ENCODE data around the gene SLC23A2.

Gene SLC23A2

GRCh38 chr20:4972506-4973251, 28.6 kb downstream of the SLC23A2 start (continued):
- TF ChIP-seq, protein P1, sequence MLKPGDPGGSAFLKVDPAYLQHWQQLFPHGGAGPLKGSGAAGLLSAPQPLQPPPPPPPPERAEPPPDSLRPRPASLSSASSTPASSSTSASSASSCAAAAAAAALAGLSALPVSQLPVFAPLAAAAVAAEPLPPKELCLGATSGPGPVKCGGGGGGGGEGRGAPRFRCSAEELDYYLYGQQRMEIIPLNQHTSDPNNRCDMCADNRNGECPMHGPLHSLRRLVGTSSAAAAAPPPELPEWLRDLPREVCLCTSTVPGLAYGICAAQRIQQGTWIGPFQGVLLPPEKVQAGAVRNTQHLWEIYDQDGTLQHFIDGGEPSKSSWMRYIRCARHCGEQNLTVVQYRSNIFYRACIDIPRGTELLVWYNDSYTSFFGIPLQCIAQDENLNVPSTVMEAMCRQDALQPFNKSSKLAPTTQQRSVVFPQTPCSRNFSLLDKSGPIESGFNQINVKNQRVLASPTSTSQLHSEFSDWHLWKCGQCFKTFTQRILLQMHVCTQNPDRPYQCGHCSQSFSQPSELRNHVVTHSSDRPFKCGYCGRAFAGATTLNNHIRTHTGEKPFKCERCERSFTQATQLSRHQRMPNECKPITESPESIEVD (tag by site-specific recombination; IDR thresholded peaks at IDR 0.05): peak; percentile 93
- TF ChIP-seq SCRT1 (tag by site-specific recombination; IDR thresholded peaks at IDR 0.05; ENCODE audit: borderline replicate concordance) (no peak), GLI2 (tag by site-specific recombination; IDR thresholded peaks at IDR 0.05; ENCODE audit: borderline replicate concordance, low read depth) (peak; percentile 27; the same call in 1 of the 2 replicates), GLI4 (tag by site-specific recombination; IDR thresholded peaks at IDR 0.05) (no peak), PATZ1 (tag by site-specific recombination; IDR thresholded peaks at IDR 0.05) (no peak), OSR2 (tag by site-specific recombination; IDR thresholded peaks at IDR 0.05) (peak; percentile 79), ZFHX2 (tag by site-specific recombination; conservative IDR thresholded peaks at IDR 0.05) (no peak), REPIN1 (tag by site-specific recombination; IDR thresholded peaks at IDR 0.05; ENCODE audit: low read depth) (no peak), GLIS2 (tag by site-specific recombination; IDR thresholded peaks at IDR 0.05) (no peak), ZNF473 (tag by site-specific recombination; IDR thresholded peaks at IDR 0.05) (no peak), ZNF560 (tag by site-specific recombination; IDR thresholded peaks at IDR 0.05; ENCODE audit: borderline replicate concordance) (no peak), ZNF792 (tag by site-specific recombination; IDR thresholded peaks at IDR 0.05) (no peak), SCRT2 (tag by site-specific recombination; IDR thresholded peaks at IDR 0.05) (no peak), EGR2 (tag by site-specific recombination; IDR thresholded peaks at IDR 0.05; ENCODE audit: low read depth) (no peak)
- TF ChIP-seq, protein P2, sequence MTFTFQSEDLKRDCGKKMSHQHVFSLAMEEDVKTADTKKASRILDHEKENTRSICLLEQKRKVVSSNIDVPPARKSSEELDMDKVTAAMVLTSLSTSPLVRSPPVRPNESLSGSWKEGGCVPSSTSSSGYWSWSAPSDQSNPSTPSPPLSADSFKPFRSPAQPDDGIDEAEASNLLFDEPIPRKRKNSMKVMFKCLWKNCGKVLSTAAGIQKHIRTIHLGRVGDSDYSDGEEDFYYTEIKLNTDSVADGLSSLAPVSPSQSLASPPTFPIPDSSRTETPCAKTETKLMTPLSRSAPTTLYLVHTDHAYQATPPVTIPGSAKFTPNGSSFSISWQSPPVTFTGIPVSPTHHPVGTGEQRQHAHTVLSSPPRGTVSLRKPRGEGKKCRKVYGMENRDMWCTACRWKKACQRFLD (tag by site-specific recombination; IDR thresholded peaks at IDR 0.05): no peak

DNA sequence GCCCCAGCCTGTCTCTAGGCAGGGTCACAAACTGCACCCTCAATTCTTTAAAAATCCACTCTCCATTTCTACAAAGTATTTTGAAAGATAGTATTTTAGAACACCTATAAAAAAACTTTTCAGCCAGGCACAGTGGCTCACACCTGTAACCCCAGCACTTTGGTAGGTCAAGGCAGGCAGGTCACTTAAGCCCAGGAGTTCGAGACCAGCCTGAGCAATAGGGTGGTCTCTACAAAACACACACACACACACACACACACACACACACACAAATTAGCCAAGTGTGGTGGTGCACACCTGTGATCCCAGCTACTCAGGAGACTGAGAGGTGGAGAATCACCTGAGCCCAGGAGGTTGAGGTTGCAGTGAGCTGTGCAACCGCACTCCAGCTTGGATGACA, 30.2 kb downstream of the SLC23A2 start:
- Histone ChIP-seq H3K4me1 (ENCODE audit: control insufficient read depth, insufficient read depth, low read length) (peaks cover 5% of the 10 kb centered on the region), H3K36me3 (ENCODE audit: control insufficient read depth in 2 of 2, insufficient read depth in 1 of 2, low read length in 2 of 2) (peaks cover 0 to 4% of the 10 kb centered on the region in 2 experiments; a peak in 2 of 3 replicates), H3K9me3 (ENCODE audit: control insufficient read depth, insufficient read depth, low read depth, low read length) (no peaks in the 10 kb centered on the region), H3K4me3 (ENCODE audit: low read depth, low read length) (no peak overlapping the region), H3K27ac (ENCODE audit: extremely low read depth, low read depth, low read length) (no peak overlapping the region)
- ChIA-PET POLR2A (no interaction called here), CTCF (no interaction called here)
- no peak for TF ChIP-seq ZNF341 (tag by site-specific recombination; IDR thresholded peaks at IDR 0.05; ENCODE audit: low read depth)
- no peak for TF ChIP-seq TCF7L2 (IDR thresholded peaks at IDR 0.05; ENCODE audit: borderline replicate concordance, low read depth, low read length)
- TF ChIP-seq, protein P3, sequence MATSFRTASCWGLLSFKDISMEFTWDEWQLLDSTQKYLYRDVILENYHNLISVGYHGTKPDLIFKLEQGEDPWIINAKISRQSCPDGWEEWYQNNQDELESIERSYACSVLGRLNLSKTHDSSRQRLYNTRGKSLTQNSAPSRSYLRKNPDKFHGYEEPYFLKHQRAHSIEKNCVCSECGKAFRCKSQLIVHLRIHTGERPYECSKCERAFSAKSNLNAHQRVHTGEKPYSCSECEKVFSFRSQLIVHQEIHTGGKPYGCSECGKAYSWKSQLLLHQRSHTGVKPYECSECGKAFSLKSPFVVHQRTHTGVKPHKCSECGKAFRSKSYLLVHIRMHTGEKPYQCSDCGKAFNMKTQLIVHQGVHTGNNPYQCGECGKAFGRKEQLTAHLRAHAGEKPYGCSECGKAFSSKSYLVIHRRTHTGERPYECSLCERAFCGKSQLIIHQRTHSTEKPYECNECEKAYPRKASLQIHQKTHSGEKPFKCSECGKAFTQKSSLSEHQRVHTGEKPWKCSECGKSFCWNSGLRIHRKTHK (tag by site-specific recombination; IDR thresholded peaks at IDR 0.05): no peak
- no peak for TF ChIP-seq ZNF121 (tag by site-specific recombination; IDR thresholded peaks at IDR 0.05)
- TF ChIP-seq KLF10 (tag by site-specific recombination; IDR thresholded peaks at IDR 0.05): no peak
- no peak for TF ChIP-seq ZNF549 (tag by site-specific recombination; IDR thresholded peaks at IDR 0.05)
- no peak for TF ChIP-seq ZNF274 (IDR thresholded peaks at IDR 0.05; ENCODE audit: low read length)
- no peak for TF ChIP-seq ZNF274 (tag by site-specific recombination; IDR thresholded peaks at IDR 0.05; ENCODE audit: borderline replicate concordance)
- TF ChIP-seq PRDM10 (tag by site-specific recombination; IDR thresholded peaks at IDR 0.05): no peak
- TF ChIP-seq ZNF335 (tag by site-specific recombination; conservative IDR thresholded peaks at IDR 0.05): no peak
- TF ChIP-seq AEBP2 (tag by site-specific recombination; IDR thresholded peaks at IDR 0.05; ENCODE audit: borderline replicate concordance): no peak

All from HEK293 (cell line).